K562 treated with DMSO at 1 percent for 12 hours (cell line): ENCODE data around the gene DLX1. TPM values are rescaled to one million over a fixed set of nuclear protein-coding genes. Genes with fewer than 3 reads are reported as not detected.

Experiments
- total RNA-seq: library from RNA; unstranded; fragments of 300-600 nt; gene quantifications from 2 replicates; pipeline ENCODE4 v1.2.3, GENCODE V29; 2022; ENCODE audit not compliant: insufficient read depth

DLX1 gene
- total RNA-seq, result 7.3 and 11.8 TPM in 2 replicates

GRCh38 chr2:172085460-172086159 is at the start of gene DLX1:
DLX1 (plus strand) TSS chr2:172085507; CDS start chr2:172085678, 171 bp downstream.

DNA sequence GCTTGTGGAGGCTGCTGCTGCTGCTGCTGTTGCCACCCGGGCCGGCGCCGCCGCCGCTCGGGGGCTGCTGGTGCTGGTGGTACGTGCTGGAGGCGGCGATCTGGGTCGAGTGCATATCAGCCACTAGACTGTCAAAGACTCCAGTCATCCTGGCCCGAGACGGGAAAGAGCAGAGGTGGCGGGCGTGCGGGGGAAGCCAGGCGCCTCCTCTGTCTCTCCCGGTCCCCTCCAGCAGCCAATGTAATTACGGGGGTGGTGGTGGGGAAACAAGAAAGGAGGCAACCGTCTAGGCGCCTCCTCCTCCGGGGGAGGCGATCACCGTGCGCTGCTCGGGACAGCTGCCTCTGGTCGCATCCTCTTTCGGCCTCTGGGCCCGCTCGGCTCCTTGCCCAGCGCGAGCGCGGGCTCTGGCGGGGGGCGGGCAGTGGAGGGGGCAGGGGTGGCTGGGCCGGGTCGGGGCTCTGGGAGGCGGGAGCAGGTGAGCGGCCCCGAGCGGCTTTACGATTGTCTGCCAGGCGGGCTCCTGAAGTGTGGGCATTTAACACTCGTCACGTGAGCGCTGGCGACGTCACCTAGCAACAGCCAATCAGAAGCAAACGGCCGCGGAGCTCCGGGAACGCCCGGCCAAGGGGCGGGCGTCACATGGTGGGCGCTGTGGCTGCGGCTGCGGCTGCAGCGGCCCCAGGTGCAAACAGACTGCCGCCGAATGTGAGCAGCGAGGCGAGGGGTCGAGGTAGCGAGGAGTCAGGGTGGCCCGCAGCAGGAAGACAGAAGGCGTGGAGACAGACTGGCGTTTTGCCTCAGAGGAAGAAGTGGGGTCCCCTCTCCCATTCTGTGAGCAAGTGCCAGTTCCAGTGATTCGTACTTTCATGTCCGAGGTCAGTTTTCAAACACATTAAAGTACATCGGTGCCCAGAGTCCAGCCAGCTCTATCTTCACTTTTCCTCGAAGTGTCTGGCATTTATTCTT is 17.4 kb downstream of the DLX1 start, which contains the start of gene DLX2:
Gene DLX2 (minus strand): TSS at position 510 of the 969 bp plus-strand sequence. CDS start 362 bp downstream, at position 148.

Other genes with a start within 250 kb of the DLX1 start
- 10.0 and 22.7 TPM in 2 replicates for gene SLC25A12, start 191.3 kb upstream of the DLX1 start, total RNA-seq
- 122 and 175 TPM in 2 replicates for gene HAT1, start 163.0 kb upstream of the DLX1 start, total RNA-seq
- gene METAP1D, start 85.6 kb upstream of the DLX1 start, total RNA-seq, result 7.6 and 9.4 TPM in 2 replicates
- gene DLX2, start 17.4 kb downstream of the DLX1 start, total RNA-seq, result 6.7 and 7.5 TPM in 2 replicates